ENCODE data around the gene RBX1.
A peak's percentile ranks its signal among the peaks of the same experiment; 100 is the strongest.
"Not testable (repeated sequence)": the region's sequence is repeated elsewhere in the genome, so short reads cannot be mapped to it uniquely, and the experiment has no call there.

The RBX1 gene

GRCh38 chr22:40965936-40966725 is 15.0 kb downstream of the RBX1 start:
- no peak for DNase-seq
- intact Hi-C loops (cut with DNase I): no loop called here

DNA sequence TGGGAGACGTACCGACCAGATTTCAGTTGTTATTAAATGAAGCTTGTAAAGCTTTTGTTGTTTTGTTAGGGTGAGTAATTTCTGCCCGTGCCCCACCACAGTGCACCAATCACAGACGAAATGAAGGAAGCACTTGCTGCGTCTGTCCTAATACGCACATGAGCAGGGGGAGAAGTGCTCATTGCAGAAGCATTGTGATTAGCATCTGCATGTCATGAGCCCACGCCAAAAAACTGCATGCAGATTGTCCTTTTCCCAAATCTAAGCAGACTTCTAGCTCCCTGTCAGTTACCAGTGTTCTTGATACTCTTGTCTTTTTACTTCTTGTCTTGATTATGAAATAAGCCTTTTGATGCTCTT is 15.5 kb downstream of the RBX1 start:
- intact Hi-C loops (cut with DNase I): no loop called here
- no peak for DNase-seq

- no peak for DNase-seq
- intact Hi-C loops (cut with DNase I): no loop called here
Observed at GRCh38 chr22:40967111-40967760, 16.1 kb downstream of the RBX1 start.

GRCh38 chr22:40972587-40972986 is 21.4 kb downstream of the RBX1 start:
- no peak for DNase-seq
- intact Hi-C loops (cut with DNase I): no loop called here

GRCh38 chr22:40973144-40973543 is 22.0 kb downstream of the RBX1 start:
- peak in 1 of 42 donors; percentile 21 for DNase-seq
- intact Hi-C loops (cut with DNase I): no loop called here

GRCh38 chr22:40975366-40975765 is 24.2 kb downstream of the RBX1 start:
- intact Hi-C loops (cut with DNase I): no loop called here
- no peak for DNase-seq

- DNase-seq: no peak
- intact Hi-C loops (cut with DNase I): no loop called here
Observed at GRCh38 chr22:40976866-40977700, 25.9 kb downstream of the RBX1 start.

DNA sequence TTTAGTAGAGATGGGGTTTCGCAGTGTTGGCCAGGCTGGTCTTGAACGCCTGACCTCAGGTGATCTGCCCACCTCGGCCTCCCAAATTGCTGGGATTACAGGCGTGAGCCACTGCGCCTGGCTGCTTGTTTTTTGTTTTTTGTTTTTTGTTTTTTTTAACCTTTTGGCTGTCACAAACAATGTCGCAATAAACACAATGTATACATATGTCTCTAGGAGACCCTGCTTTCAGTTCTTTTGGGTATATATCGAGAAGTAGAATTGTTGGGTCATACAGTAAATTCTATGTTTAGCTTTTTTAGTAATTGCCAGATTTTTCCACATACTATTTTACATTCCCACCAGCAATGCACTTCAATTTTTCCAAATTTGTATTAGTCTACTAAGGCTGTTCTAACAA is 28.0 kb downstream of the RBX1 start:
- intact Hi-C loops (cut with DNase I): no loop called here
- DNase-seq: no peak

DNA sequence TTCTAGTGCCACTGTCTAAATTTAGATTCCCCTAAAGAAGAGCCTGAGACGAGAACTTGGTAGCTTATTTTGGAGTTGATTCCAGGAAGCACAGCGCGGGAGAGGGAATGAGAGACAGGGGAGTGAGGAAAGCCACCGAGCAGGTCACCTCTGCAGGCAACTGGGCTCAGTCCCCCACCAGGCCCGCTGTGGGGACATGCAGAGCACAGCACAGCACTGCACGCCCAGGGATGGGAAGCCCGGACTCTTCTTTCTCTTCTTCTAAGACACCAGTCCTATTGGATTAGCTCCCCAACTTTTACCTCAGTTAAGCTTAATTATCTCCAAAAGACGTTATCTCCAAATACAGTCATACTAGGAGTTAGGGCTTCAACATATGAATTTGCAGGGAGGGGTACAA is 28.7 kb downstream of the RBX1 start:
- intact Hi-C loops (cut with DNase I): no loop called here
- DNase-seq: no peak

DNA sequence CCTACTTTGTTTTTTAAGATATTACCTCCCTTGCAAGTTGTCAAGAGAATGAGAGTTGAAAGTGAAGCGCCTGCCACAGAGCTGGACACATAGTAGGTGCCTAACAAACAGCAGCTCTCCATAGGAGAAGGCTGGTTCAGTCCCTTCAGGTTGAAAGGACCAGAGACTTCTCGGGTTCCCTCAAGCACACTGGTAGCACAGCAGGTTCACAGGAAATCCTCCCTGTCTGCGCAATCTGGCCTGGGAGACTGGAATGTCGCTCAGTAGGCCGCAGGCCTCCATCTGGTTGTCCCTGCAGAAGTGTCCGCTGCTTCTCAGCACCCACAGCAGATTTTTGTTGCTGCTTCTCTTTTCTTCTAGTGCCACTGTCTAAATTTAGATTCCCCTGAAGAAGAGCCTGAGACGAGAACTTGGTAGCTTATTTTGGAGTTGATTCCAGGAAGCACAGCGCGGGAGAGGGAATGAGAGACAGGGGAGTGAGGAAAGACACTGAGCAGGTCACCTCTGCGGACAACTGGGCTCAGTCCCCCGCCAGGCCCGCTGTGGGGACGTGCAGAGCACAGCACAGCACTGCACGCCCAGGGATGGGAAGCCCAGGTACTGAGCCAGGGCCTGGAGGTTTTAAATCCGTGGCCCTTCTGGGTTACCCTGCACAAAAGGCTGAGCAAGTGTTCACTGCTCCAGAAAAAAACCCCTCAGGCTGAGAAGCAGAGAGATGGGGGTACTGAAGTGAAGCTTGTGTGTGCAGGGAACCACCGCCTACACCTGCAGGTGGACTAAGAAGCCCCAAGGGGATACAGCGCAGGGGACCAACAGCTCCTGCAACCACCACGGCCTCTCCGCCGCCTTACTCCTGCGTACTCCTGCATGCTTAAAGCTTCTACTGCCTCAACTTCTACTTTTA is 31.6 kb downstream of the RBX1 start:
- DNase-seq: peak in 1 of 42 donors; percentile 8
- intact Hi-C loops (cut with DNase I): no loop called here

DNA sequence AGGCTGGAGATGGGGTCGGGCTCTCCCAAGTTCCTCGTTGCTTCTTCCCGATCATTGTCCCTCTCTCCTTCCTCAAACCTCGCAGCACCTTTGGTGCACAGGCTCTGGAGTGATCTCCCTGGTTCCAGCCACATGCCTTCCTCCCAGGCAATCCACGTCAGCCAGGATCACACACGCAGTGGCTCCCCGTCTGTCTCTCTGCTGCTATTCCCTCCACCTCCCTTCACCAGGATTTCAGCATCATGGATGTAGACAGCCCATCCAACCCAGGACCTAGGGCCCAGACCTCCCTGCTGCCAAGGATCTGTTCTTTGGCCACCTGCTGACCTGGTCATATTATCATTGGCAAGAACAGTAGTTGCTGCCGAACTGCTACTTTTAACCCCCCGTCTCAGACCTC is 40.1 kb downstream of the RBX1 start:
- DNase-seq: no peak
- intact Hi-C loops (cut with DNase I): no loop called here

GRCh38 chr22:40995821-40996220 is 44.6 kb downstream of the RBX1 start:
- intact Hi-C loops (cut with DNase I): no loop called here
- no peak for DNase-seq

GRCh38 chr22:40997520-40997919 is 46.3 kb downstream of the RBX1 start:
- intact Hi-C loops (cut with DNase I): no loop called here
- DNase-seq: no peak

DNA sequence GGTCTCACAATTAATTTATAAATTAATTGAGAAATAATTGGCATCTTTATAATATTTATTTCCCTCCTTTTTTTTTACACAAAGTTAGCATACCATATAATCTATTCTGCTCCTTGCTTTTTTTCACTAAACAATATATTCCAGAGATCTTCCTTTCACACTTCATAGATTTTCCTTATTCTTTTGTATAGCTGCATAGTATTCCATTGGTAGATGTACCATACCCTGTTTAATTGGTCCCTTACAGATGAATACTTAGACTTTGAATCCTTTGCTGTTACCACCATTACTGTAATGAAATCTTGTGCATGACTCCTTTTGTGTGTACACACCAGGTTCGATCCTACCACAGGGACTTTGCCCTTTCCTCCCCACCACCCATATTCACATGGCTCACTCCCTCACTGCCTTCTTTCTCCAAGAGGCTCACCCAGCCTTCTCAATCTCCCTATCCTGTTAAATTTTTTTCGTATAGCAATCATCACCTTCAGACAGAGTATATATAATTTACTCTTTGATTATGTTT is 48.9 kb downstream of the RBX1 start:
- DNase-seq: no peak
- intact Hi-C loops (cut with DNase I): no loop called here

- no peak for DNase-seq
- intact Hi-C loops (cut with DNase I): no loop called here
Observed at GRCh38 chr22:41000941-41001721, 50.0 kb downstream of the RBX1 start.

DNA sequence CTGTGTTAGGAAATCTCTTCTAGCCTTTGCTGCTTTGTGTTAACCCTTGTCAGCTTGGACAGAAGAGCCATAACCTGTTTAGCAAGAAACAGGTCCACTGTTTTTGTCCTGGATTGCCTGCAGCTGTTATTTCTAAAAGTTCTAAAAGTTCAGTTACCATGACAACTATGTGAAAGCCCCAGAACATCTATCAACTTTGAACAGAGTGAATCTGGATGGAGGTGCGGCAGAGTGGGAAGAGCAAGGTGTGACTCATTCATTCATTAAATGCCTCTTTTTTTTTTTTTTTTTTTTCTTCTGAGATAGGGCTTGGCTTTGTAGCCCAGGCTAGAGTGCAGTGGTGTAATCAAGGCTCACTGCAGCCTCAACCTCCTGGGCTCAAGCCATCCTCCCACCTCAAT is 50.5 kb downstream of the RBX1 start:
- intact Hi-C loops (cut with DNase I): no loop called here
- peak in 22 of 42 donors; percentile 1 to 69 (median 40) for DNase-seq

DNA sequence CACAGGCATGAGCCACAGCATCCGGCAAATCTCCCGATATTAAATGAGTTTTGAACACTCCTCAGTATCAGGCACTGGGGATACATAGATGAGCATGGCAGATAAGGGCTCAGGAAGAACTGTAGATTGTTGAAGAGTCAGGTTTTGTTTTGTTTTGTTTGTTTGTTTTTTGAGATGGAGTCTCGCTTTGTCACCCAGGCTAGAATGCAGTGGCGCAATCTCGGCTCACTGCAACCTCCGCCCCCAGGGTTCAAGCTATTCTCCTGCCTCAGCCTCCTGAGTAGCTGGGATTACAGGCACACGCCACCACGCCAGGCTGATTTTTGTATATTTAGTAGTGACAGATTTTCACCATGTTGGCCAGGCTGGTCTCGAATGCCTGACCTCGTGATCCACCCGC is 51.2 kb downstream of the RBX1 start:
- intact Hi-C loops (cut with DNase I); DNase-seq: not testable (repeated sequence)

DNA sequence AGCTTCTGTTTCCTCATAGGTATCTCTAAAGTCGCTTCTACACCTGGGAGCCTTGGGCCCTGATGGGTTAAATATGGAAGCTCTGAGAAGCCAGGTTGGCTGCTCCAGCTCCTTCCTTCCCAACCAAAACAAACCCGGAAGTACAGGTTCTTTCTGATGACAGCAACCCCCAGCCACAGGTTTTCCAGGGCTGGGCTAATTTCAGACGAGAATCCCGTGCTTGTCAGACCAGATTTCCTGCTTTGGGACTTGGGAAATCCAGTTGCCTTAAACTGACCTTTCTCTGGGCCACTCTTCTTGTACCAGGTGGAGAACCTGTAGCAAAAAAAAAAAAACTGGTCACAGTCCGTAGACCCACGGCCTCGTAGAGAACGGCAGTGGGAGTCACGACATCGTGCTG is 51.9 kb downstream of the RBX1 start:
- intact Hi-C loops (cut with DNase I): no loop called here

More for the DNA sequence above, 51.9 kb downstream of the RBX1 start:
- DNase-seq: no peak
